AG09319 (cell line): ENCODE results near the gene TNFRSF13B.

Experiments
- DNase-seq: peaks from one replicate; pipeline ENCODE4 v3.0.0-alpha.2; 2010; ENCODE audit warnings: low read depth; ENCODE audit errors: extremely low read depth
- TF ChIP-seq, protein P1 (sequence below): IDR thresholded peaks from 2 replicates; pipeline ENCODE4 v1.5.1; 2011; ENCODE audit warnings: low read depth, mild to moderate bottlenecking, inconsistent platforms, low read length, moderate library complexity

TNFRSF13B gene

DNA sequence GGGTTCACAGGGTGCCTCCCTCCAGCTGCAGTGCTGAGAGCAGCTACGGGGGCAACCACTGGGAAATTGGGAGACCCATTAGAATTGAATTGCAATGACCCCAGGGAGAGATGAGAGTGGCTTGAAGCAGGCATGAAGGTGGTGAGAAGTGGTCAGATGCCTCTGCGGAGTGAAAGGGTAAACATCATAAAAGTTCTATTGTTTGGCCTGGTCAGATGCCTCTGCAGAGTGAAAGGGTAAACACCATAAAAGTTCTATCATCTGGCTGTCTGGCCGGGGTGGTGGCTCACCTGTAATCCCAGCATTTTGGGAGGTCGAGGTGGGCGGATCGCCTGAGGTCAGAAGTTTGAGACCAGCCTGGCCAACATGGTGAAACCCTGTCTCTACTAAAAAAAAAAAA is 53.5 kb downstream of the TNFRSF13B start:
- DNase-seq = no peak
- TF ChIP-seq, protein P1, sequence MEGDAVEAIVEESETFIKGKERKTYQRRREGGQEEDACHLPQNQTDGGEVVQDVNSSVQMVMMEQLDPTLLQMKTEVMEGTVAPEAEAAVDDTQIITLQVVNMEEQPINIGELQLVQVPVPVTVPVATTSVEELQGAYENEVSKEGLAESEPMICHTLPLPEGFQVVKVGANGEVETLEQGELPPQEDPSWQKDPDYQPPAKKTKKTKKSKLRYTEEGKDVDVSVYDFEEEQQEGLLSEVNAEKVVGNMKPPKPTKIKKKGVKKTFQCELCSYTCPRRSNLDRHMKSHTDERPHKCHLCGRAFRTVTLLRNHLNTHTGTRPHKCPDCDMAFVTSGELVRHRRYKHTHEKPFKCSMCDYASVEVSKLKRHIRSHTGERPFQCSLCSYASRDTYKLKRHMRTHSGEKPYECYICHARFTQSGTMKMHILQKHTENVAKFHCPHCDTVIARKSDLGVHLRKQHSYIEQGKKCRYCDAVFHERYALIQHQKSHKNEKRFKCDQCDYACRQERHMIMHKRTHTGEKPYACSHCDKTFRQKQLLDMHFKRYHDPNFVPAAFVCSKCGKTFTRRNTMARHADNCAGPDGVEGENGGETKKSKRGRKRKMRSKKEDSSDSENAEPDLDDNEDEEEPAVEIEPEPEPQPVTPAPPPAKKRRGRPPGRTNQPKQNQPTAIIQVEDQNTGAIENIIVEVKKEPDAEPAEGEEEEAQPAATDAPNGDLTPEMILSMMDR = no peak

DNA sequence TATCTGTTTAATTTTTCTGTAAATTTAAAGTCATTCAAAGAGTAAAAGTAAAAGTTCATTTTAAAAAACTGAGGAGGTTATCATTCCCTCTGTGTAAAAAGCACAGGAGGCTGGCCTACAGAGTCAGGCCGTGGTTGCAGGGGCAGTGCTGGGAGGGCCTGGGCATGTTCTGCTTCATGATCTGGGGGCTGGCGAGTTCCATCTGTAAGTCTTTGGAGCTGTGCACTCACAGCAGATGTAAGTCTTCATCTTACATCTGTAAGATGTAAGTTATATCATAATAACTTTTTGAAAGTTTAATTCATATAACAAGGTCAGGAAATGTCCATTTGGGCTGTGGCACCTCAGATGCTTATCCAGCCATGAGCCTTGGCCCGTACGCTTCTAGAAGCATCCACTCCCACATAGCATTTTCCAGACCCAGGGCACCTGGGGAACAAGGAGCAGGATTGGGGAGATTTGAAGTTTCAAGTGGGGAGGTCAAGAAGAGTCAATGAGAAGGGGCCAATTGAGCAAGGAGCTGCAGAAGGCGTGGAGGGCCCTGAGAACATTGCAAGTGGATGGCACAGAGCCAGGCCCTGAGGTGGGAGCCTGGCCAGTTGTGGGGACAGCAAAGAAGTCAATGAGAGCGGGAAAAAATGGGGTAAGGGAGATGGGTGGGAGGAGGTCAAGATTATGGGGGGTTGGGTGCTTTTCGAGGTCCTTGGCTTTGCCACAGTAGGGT is 54.1 kb downstream of the TNFRSF13B start:
- TF ChIP-seq, protein P1 = no peak
- no peak for DNase-seq

DNA sequence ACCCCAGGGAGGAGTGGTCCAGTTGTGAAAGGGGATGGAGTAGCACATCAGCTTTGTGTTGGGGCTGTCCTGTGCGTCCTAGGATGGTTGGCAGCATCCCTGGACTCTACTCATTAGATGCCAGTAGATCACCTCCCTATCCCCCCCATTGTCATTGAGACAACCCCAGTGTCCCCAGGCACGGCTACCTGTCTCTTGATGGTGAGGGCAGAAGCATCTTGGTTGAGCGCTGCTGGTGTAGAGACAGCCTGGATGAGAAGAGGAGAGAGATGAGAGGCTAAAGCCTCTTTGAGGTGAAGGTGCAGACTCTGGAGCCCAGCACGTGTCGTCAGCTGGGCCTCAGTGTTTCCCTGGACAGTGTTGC is 55.4 kb downstream of the TNFRSF13B start:
- TF ChIP-seq, protein P1 = no peak
- no peak for DNase-seq

DNA sequence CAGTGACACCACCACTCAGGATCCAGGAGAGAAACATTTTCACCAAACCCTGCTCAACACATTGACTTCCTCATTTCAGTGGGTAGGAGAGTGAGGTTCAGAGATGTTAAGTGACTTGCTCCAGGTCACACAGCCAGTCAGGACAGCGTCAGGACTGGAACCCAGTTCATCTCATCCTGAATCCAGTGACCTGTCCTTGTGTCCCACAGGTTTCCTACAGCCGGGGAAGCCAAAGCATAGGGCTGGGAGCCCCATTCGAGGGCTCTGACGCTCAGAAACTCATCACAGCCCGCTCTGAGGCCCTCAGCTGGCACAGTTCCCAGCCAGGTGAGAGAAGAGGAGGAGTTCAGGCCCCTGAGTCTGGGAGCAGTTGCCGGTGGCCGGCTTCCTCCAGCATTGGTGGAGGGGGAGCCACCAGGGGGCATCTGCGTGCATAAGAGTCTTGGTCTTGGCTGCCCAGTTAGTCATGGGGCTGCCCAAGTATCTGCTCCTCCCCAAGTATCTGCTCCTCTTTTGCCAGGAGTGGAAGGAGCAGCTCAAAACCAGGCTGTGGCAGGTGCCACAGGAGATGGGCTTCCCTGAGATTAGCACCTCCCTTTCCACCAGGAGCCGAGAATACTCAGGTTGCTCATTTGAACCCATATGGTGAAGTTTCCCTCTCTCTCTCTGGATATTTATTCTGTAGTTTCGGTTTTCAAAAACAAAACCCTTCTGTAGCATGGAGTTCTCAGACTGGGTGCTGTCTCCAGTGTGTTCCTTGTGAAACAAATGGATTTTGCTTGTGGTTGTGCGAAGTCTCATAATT is 56.0 kb downstream of the TNFRSF13B start:
- no peak for DNase-seq
- TF ChIP-seq, protein P1 = peak; percentile 43

DNA sequence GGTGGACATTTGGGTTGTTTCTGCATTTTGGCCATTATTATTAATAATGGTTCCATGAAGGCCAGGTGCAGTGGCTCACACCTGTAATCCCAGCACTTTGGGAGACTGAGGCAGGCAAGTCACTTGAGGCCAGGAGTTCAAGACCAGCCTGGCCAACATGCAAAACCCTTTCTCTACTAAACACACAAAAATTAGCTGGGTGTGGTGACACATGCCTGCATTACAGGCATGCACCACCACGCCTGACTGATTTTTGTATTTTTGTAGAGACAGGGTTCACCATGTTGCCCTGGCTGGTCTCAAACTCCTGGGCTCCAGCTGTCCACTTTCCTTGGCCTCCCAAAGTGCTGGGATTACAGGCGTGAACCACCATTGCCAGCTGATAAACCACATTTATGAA is 58.5 kb downstream of the TNFRSF13B start:
- DNase-seq = no peak
- TF ChIP-seq, protein P1 = no peak

DNA sequence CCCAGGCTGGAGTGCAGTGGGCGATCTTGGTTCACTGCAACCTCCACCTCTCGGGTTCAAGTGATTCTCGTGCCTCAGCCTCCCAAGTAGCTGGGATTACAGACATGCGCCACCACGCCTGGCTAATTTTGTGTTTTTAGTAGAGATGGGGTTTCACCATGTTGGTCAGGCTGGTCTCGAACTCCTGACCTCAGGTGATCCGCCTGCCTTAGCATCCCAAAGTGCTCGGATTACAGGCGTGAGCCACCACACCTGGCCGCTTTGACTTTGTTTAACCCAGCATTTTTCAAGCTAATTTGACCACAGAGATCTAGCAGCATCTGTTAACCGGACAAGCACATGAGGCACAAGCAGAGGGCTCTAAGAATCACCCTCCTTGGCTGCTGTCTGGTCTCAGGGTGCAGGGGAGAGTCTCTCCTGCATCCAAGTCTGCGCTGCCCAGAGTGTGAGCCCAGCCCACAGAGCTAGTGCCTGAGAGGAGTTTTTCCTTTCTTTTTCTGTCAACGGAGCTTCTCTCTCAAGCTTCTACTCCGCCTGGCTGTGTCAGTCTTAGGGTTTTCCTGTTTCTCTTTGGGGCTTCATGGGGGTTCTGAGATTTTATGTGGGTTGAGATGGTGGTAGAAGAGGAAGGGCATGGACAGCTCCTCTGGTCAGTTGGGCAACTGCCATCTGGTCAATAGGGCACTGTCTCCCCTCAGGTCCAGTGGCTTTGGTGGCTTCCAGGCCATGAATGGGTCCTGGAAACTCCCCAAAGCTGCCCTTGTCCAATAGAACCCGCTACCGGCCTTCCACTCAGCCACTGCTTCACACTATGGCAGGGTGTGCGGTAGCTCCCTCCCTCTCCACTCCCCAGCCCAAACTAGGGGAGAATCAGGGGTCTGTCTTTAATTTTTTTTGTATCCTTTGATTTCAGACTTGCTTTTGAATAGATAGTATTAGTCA is 59.6 kb downstream of the TNFRSF13B start:
- TF ChIP-seq, protein P1 = no peak
- no peak for DNase-seq
